GM10266 (cell line): Measurements from ENCODE around the gene HMGN4.

Source experiments
- DNase-seq: peaks from one replicate; pipeline ENCODE4 v3.0.0; 2012; ENCODE audit errors: extremely low spot score
- CTCF ChIP-seq: IDR thresholded peaks from 2 replicates; pipeline ENCODE4 v1.5.1; 2012; ENCODE audit warnings: mild to moderate bottlenecking, low read depth; ENCODE audit not compliant: control insufficient read depth, insufficient read depth; ENCODE audit errors: missing control alignments

HMGN4 gene

GRCh38 chr6:26553264-26553634 lies 15.1 kb downstream of the HMGN4 start:
- TF ChIP-seq CTCF, result no peak
- DNase-seq, result peak; percentile 72

- peak; percentile 54 for DNase-seq
- no peak for TF ChIP-seq CTCF
Observed at GRCh38 chr6:26553635-26554446, 15.7 kb downstream of the HMGN4 start.

GRCh38 chr6:26554447-26554696 lies 16.2 kb downstream of the HMGN4 start:
- TF ChIP-seq CTCF, result no peak
- DNase-seq, result no peak

- DNase-seq, result no peak
- no peak for TF ChIP-seq CTCF
Observed at GRCh38 chr6:26554697-26555504, 16.7 kb downstream of the HMGN4 start.

GRCh38 chr6:26555505-26556262 lies 17.5 kb downstream of the HMGN4 start:
- no peak for DNase-seq
- TF ChIP-seq CTCF, result no peak

- no peak for DNase-seq
- no peak for TF ChIP-seq CTCF
Observed at GRCh38 chr6:26556263-26557070, 18.3 kb downstream of the HMGN4 start.
